ENCODE results near the gene KRTAP21-1.
"Not testable (repeated sequence)": the region's sequence is repeated elsewhere in the genome, so short reads cannot be mapped to it uniquely, and the experiment has no call there.

Gene KRTAP21-1

GRCh38 chr21:30755328-30755727, at the start of gene KRTAP21-1:
Gene KRTAP21-1, minus strand, starts transcription at chr21:30755428. Its CDS starts 50 bp downstream, at chr21:30755378.
- DNase-seq (ENCODE audit: low read depth in 2 of 2): not testable (repeated sequence)

DNA sequence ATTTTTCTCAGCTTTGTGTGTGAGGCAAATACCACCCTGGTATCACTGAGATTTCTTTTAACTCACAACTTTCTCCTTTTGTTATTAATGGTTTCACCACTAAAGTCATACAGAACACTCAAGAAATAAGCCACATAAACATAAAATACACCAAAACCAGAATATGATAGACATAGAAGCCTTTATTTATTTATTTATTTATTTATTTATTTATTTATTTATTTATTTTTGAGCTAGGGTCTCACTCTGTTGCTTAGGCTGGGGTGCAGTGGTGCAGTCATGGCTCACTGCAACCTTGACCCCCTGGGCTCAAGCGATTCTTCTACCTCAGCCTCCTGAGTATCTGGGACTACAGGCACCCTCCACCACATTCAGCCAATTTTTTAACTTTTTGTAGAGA, 45.4 kb upstream of the KRTAP21-1 start:
- DNase-seq (ENCODE audit: low read depth in 2 of 2): no peak

DNA sequence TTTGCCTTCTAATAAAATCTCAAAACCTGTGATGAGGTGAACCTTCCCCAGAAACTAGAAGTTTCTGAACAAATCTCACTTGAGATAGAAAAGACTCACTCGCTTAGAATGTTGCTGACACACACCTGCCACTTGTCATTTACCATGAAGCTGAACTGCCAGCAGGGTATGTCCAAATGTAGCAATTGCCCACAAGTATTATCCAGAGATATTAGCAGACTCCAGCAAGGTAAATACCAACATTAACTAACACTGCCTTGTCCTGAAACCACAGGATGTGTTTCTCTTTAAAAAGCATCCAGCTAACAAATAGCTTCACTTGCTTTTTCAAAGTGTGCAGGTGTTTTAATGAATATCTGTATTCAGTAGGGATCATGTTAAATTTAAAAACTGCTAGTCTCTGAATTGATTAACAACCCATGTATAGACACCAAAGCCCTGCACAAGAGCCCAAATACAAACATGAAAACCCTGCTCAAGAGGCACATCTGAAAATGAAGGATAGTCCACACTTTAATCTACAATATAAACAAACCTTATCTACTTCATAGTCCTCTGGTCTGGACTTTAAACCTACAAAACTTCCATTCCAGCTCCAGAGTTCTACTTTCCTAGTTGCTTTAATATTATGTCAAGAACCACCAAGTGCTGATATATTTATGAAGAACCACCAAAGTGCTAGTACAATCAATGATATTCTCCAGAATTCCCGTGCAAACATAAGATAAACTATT, 38.5 kb upstream of the KRTAP21-1 start:
- no peak for DNase-seq (ENCODE audit: low read depth in 2 of 2)

- DNase-seq (ENCODE audit: low read depth in 2 of 2): no peak
These were observed 24.0 kb upstream of the KRTAP21-1 start for GRCh38 chr21:30779249-30779648.

DNA sequence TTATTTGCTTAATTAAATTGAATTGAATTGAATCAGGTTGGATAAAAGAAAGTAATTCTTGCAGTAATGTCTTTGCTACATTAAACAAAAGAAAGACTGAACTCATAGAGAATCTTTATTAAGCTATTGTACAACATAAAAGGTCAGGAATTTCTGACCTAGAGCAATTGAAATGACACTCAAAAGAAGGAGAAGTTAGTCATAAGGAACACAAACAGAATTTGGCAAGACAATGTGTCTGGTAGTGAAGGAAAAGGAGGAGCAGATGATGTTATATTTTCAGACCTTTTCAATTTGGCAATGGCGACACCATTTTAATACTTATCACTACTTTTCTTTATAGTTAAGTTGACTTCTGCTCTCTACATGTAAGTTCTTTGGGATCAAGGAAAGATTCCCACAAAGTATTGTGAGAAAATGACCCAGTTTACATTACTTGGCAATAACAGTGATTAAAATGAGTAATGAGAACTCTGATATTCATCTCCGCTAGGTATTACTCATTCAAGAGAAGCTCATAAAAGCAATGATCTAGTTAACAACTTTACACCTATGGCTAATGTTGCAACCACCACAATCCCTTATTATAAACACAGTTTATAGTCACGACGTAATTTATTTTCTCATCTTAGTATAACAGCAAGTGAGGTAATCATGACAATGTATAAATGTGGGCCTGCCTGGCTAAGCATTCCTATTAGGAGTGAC, 14.7 kb upstream of the KRTAP21-1 start:
- DNase-seq (ENCODE audit: low read depth in 2 of 2): no peak

- DNase-seq (ENCODE audit: low read depth in 2 of 2): no peak
These were observed 5.5 kb upstream of the KRTAP21-1 start for GRCh38 chr21:30760776-30761175.

DNA sequence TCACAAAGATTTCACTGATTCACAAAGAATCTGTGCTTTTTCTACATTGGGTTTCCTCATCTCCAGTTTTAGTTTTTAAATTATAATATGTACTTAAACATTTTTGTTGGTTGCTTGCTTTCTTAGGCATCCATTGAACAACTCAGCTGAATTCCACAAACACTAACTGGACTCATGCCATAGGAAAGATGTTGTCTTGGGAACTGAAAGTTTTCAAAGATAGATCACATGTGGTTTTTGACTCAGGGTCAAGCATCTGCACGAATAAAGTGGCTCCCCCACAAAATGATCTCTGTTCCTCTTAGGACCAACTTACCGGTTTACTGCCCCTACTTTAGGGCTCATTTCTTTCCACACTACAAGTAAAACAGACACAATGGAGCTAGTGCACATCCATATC, 3.1 kb upstream of the KRTAP21-1 start:
- DNase-seq (ENCODE audit: low read depth in 2 of 2): no peak

GRCh38 chr21:30747159-30747558, 8.1 kb downstream of the KRTAP21-1 start, which contains the start of gene KRTAP21-2:
Gene KRTAP21-2, minus strand, starts transcription at chr21:30747259. Its CDS starts 57 bp downstream, at chr21:30747202.
- DNase-seq (ENCODE audit: low read depth in 2 of 2): no peak

- no peak for DNase-seq (ENCODE audit: low read depth in 2 of 2)
These were observed 14.8 kb downstream of the KRTAP21-1 start for GRCh38 chr21:30740462-30740861.

- DNase-seq (ENCODE audit: low read depth in 2 of 2): no peak
These were observed 22.2 kb downstream of the KRTAP21-1 start for GRCh38 chr21:30733026-30733425.

GRCh38 chr21:30726726-30727125, 28.5 kb downstream of the KRTAP21-1 start:
- no peak for DNase-seq (ENCODE audit: low read depth in 2 of 2)

DNA sequence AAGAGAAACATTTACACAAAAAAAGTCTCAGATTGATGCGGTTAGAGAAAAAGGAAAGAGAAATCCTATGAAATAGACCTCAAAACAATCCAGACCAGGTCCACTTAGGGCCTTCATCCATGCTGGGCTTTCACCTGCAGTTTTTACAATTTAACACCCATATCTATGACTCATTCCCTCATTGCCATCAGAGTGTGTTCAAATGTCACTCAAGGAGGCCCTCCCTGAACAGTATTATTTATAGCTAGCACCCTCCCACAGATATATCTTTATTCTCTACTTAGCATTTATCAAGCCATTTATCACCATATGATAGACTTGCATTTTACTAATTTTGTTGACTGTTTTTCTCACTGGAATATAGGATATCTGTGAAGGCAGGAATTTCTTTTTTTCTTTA, 35.8 kb downstream of the KRTAP21-1 start:
- no peak for DNase-seq (ENCODE audit: low read depth in 2 of 2)

- peak in 1 of 2 donors; percentile 5 for DNase-seq (ENCODE audit: low read depth in 2 of 2)
These were observed 36.9 kb downstream of the KRTAP21-1 start, which contains the start of gene KRTAP21-3 for GRCh38 chr21:30718239-30718909. Gene KRTAP21-3, minus strand, starts transcription at chr21:30718777. Its CDS starts 18 bp downstream, at chr21:30718759.

DNA sequence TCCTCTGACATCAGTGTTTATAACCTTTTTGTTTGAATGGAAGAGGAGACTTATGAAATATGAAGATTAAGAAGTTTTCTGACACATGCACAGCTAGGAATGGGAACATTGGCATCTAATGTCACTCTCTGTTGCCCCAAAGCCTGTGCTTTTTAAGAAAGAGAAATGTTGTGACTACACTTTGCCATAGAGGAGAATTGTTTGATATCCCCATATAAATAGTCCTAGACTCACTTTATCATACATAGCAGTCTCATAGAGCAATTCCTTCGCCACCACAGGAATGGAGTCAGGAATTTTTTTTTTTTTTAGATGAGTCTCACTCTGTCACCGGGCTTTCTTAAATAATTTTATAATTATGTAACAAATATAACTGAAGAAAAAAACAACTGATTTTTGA, 38.1 kb downstream of the KRTAP21-1 start:
- DNase-seq (ENCODE audit: low read depth in 2 of 2): no peak

DNA sequence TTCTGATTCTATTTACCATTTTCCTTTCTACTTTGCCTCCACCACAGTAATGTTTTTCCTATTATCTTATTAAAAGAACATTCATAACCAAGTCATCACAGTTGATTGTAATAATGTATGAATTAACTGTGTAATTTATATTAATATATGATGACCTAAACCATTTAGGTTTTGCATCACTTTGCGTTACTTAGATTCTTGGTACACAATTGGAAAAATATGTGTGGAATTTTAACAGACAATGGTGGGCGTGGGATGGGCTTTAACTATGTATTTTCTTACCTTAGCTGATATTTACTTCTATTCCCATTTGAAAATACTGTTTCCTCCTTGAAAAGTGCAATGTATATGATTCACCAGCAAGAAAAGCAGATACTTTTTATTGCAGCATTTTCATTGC, 40.3 kb downstream of the KRTAP21-1 start:
- DNase-seq (ENCODE audit: low read depth in 2 of 2): no peak

GRCh38 chr21:30714456-30714855, 40.8 kb downstream of the KRTAP21-1 start:
- no peak for DNase-seq (ENCODE audit: low read depth in 2 of 2)

DNA sequence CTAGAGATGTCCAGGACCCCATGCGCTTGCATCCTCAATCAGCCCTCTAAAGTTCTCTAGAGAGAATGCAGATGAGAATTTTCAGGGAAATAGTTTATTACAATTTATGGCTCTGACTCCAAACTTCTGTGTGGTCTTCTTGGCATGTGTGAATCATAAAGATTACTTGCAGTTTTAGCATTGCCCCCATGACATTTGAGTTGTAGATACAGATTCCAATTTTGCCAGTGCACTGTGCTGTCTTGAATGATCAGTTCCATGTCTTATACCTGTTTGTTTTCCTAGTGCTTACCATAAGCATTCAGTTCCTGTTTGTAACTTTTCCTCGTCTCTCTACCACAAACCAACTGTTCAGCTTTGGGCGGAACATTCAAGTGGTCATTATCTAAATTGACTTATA, 41.5 kb downstream of the KRTAP21-1 start:
- no peak for DNase-seq (ENCODE audit: low read depth in 2 of 2)

DNA sequence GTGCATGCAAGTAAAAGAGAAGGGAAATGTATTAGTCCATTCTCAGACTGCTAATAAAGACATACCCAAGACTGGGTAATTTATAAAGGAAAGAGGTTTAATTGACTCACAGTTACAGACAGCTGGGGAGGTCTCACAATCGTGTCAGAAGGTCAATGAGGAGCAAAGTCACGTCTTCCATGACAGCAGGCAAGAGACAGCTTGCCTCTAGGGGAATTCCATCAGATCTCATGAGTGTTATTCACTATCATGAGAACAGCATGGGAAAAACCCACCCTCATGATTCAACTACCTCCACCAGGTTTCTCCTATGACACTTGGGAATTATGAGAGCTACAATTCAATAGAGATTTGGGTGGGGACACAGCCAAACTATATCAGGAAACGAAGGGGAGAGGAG, 44.7 kb downstream of the KRTAP21-1 start:
- DNase-seq (ENCODE audit: low read depth in 2 of 2): peak in 1 of 2 donors; percentile 12

DNA sequence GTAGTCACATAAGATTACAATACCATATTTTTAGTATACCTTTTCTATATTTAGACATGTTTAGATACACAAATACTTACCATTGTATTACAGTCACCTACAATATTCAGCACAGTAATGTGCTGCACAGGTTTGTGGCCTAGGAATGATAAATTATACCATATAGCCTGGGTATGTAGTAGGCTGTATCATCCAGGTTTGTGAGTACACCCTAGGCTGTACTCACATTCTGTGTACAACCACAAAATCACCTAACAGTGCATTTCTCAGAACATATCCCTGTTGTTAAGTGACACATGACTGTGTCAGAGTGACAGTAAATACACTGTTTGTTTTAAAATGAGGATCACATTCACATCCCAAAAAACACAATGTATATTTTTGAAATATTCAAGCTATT, 47.8 kb downstream of the KRTAP21-1 start:
- no peak for DNase-seq (ENCODE audit: low read depth in 2 of 2)
